ENCODE measurements around the gene TBCD.
"Not testable (repeated sequence)": the region's sequence is repeated elsewhere in the genome, so short reads cannot be mapped to it uniquely, and the experiment has no call there.

The TBCD gene

GRCh38 chr17:82776454-82776853, 24.6 kb downstream of the TBCD start:
- no peak for TF ChIP-seq CTCF (IDR thresholded peaks at IDR 0.05; ENCODE audit: extremely low read depth, missing control alignments)
- DNase-seq (ENCODE audit: low spot score) = peak; percentile 34

GRCh38 chr17:82777778-82778375, 26.0 kb downstream of the TBCD start:
- not testable (repeated sequence) for DNase-seq (ENCODE audit: low spot score)

- TF ChIP-seq CTCF (IDR thresholded peaks at IDR 0.05; ENCODE audit: extremely low read depth, missing control alignments) = no peak
- no peak for DNase-seq (ENCODE audit: low spot score)
Measured at GRCh38 chr17:82779541-82779940, 27.7 kb downstream of the TBCD start.

- no peak for TF ChIP-seq CTCF (IDR thresholded peaks at IDR 0.05; ENCODE audit: extremely low read depth, missing control alignments)
- no peak for DNase-seq (ENCODE audit: low spot score)
Measured at GRCh38 chr17:82780195-82780594, 28.3 kb downstream of the TBCD start.

- no peak for TF ChIP-seq CTCF (IDR thresholded peaks at IDR 0.05; ENCODE audit: extremely low read depth, missing control alignments)
- no peak for DNase-seq (ENCODE audit: low spot score)
Measured at GRCh38 chr17:82780971-82781893, 29.4 kb downstream of the TBCD start.

- DNase-seq (ENCODE audit: low spot score) = peak; percentile 93
- TF ChIP-seq CTCF (IDR thresholded peaks at IDR 0.05; ENCODE audit: extremely low read depth, missing control alignments) = peak; percentile 88
Measured at GRCh38 chr17:82781894-82782274, 30.0 kb downstream of the TBCD start.

- TF ChIP-seq CTCF (IDR thresholded peaks at IDR 0.05; ENCODE audit: extremely low read depth, missing control alignments) = no peak
Measured at GRCh38 chr17:82782657-82783207, 30.9 kb downstream of the TBCD start.

More at GRCh38 chr17:82782657-82783207, 30.9 kb downstream of the TBCD start:
- no peak for DNase-seq (ENCODE audit: low spot score)
